Measurements from ENCODE around the gene CAMSAP3.
"Not testable (repeated sequence)": the region's sequence is repeated elsewhere in the genome, so short reads cannot be mapped to it uniquely, and the experiment has no call there.

CAMSAP3 gene

GRCh38 chr19:7575434-7576040 lies 20.1 kb upstream of the CAMSAP3 start:
- DNase-seq (ENCODE audit: low spot score): no peak

- DNase-seq (ENCODE audit: low spot score): not testable (repeated sequence)
Measured at GRCh38 chr19:7577422-7577821, 18.2 kb upstream of the CAMSAP3 start.

- no peak for DNase-seq (ENCODE audit: low spot score)
Measured at GRCh38 chr19:7578127-7578526, 17.5 kb upstream of the CAMSAP3 start.

GRCh38 chr19:7579182-7579581 lies 16.5 kb upstream of the CAMSAP3 start:
- DNase-seq (ENCODE audit: low spot score): no peak

- no peak for DNase-seq (ENCODE audit: low spot score)
Measured at GRCh38 chr19:7582446-7582845, 13.2 kb upstream of the CAMSAP3 start.

- no peak for DNase-seq (ENCODE audit: low spot score)
Measured at GRCh38 chr19:7589822-7590221, 5.8 kb upstream of the CAMSAP3 start.

GRCh38 chr19:7590256-7590655 lies 5.4 kb upstream of the CAMSAP3 start:
- DNase-seq (ENCODE audit: low spot score): no peak

- no peak for DNase-seq (ENCODE audit: low spot score)
Measured at GRCh38 chr19:7596211-7596937, 711 bp downstream of the CAMSAP3 start.

GRCh38 chr19:7597689-7598088 lies 2.0 kb downstream of the CAMSAP3 start:
- DNase-seq (ENCODE audit: low spot score): no peak

GRCh38 chr19:7598180-7598579 lies 2.5 kb downstream of the CAMSAP3 start:
- DNase-seq (ENCODE audit: low spot score): no peak

- no peak for DNase-seq (ENCODE audit: low spot score)
Measured at GRCh38 chr19:7600721-7601120, 5.1 kb downstream of the CAMSAP3 start.

GRCh38 chr19:7602240-7602934 lies 6.7 kb downstream of the CAMSAP3 start:
- no peak for DNase-seq (ENCODE audit: low spot score)

- DNase-seq (ENCODE audit: low spot score): no peak
Measured at GRCh38 chr19:7602935-7603497, 7.4 kb downstream of the CAMSAP3 start.

GRCh38 chr19:7603919-7604318 lies 8.3 kb downstream of the CAMSAP3 start:
- DNase-seq (ENCODE audit: low spot score): no peak

GRCh38 chr19:7605490-7606222 lies 10.0 kb downstream of the CAMSAP3 start:
- DNase-seq (ENCODE audit: low spot score): no peak

- no peak for DNase-seq (ENCODE audit: low spot score)
Measured at GRCh38 chr19:7606289-7606688, 10.6 kb downstream of the CAMSAP3 start.

- DNase-seq (ENCODE audit: low spot score): no peak
Measured at GRCh38 chr19:7607212-7607873, 11.7 kb downstream of the CAMSAP3 start.

- DNase-seq (ENCODE audit: low spot score): no peak
Measured at GRCh38 chr19:7607874-7608560, 12.4 kb downstream of the CAMSAP3 start.

- no peak for DNase-seq (ENCODE audit: low spot score)
Measured at GRCh38 chr19:7610491-7611240, 15.0 kb downstream of the CAMSAP3 start.

GRCh38 chr19:7611541-7612279 lies 16.0 kb downstream of the CAMSAP3 start:
- no peak for DNase-seq (ENCODE audit: low spot score)

All from LoVo (cell line).